GM12873 (cell line): ENCODE results near the gene PRXL2B.

ENCODE experiments used
- TF ChIP-seq, protein P1 (sequence below): IDR thresholded peaks from 2 replicates; pipeline ENCODE4 v1.5.1; 2012; ENCODE audit warnings: low read depth, mild to moderate bottlenecking, moderate library complexity, low read length, control low read depth; ENCODE audit not compliant: insufficient read depth; ENCODE audit errors: missing control alignments

Gene PRXL2B

DNA sequence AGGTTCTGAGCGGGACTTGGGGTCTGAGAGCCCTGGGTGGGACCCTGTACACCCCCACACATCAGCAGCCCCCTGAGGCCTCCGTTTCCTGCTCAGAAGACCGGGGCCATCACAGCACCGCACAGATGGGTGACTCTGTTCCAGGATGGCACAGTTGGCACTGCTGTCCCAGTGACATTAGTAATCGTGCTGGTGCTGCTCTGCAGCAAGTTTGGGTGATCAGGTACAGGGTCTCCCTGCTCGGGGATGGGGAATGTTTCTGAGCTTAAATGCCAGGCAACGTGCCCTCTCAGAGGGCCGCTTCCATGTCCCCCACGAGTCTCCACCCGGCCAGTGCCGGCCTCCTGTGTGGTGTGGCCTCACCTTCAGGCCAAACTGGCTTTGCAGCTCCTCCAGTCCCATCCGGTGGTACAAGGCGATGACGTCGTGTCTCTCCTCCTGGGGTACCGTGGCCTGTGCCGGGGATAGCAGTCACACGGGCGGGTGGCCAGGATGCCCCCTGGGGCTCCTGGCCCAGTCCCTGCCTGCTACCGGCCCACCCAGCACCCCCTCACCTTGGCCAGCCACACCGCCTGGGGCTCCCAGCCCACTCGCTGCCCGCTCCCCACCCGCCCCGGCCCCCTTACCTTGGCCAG lies 17.1 kb downstream of the PRXL2B start:
- TF ChIP-seq, protein P1, sequence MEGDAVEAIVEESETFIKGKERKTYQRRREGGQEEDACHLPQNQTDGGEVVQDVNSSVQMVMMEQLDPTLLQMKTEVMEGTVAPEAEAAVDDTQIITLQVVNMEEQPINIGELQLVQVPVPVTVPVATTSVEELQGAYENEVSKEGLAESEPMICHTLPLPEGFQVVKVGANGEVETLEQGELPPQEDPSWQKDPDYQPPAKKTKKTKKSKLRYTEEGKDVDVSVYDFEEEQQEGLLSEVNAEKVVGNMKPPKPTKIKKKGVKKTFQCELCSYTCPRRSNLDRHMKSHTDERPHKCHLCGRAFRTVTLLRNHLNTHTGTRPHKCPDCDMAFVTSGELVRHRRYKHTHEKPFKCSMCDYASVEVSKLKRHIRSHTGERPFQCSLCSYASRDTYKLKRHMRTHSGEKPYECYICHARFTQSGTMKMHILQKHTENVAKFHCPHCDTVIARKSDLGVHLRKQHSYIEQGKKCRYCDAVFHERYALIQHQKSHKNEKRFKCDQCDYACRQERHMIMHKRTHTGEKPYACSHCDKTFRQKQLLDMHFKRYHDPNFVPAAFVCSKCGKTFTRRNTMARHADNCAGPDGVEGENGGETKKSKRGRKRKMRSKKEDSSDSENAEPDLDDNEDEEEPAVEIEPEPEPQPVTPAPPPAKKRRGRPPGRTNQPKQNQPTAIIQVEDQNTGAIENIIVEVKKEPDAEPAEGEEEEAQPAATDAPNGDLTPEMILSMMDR = no peak

DNA sequence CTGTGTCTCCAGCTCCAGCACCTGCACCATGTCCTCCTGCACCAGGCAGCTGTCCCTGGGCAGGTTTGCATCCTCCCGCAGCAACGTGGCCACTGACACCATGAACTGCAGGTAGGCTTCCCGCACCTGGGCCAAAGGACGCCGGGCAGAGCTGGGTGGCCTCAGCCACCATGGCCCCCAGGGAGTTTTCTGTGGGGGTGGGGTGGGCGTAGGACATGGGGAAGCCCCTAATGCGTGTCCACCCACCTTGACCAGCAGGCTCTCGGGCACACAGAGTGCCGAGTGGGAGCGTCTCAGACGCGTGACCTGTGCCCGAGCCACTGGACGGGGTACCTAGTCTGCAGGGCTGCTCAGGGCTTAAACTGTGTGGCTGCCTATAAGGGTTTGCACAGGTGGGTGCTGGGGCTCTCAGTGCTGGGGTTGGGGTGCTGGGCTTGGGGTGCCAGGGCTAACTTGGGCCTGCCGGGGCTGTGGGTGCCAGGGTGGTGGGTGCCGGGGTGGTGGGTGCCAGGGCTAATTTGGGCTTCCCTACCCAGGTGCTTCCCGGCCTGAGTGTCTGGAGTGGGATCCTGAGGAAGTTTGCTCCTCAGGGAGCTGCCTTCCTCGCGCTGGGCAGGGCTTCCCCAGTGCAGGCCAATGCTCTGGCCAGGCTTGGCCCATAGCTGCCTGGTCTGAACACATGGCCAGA lies 17.7 kb downstream of the PRXL2B start:
- TF ChIP-seq, protein P1 = no peak

DNA sequence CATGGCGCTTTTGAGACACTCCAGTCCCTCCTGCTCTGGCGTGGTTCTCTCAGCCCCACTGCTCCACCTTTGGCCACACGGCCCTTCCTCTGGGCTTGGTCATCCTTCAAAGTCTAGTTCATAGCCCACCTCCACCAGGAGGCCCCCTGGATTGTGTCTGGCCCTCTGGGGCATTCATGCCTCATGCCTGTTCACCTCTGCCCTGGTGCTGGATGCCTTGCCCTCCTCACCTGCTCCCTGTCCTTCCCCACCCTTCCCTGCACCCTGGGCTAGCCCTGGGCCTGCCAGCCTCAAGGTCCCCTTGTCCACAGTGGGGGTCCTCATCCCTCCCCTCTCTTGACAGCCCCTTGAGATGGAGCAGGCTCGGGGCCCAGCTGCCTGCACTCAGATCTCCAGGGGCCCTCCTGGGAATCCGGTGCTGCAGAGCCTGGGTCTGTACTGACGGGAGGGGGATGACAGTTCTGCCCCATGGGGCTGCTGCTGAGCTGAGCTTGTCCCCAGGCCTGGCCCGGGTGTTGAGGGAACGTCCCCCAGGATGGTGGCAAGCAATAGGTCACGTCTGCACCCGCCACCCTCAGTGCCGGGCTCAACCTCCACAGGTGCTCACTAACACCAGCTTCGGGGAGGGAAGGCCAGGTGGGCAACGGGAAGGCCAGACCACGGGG lies 18.4 kb downstream of the PRXL2B start:
- TF ChIP-seq, protein P1 = no peak

DNA sequence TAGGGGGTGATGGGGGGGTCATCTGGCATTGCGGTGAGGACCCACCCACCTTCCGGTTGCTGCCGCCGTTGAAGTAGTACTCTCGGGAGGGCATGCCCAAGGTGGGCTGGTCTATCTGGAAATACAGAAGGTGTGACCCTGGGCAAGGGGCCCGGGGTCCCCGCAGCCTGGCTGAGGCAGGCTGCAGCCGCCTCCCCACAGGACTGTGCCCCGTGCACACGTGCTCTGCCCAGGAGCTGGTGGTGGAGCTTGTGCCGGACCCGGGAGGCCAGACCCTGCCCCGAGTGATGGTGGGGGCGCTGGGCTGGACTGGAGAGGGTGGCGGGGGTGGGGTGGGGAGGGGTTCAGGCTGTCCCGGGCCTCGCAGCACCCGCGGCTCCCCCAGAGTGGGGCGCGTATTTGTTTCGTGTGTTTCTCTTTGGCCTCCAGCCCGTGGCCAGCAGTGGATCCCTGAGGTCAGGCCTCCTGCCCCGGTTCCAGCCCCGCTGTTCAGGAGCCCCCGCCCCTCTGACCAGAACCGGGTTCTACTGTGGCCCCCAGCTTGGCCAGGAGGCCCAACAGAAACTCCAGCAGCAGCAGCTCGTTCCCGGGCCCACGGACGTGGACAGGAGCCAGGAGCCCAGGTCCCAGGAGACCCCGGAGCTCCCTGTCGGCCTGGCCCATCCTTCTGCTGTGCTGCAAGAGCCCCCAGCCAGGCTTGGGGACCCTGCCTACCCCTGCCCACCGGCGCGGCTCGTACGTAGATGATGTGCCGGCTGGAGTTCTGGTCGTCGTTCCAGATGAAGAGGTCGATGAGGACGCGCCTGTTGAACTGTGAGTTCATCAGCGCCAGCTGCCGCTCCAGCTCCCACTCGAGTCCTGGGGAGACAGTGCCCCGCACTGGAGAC lies 19.2 kb downstream of the PRXL2B start:
- TF ChIP-seq, protein P1 = no peak

DNA sequence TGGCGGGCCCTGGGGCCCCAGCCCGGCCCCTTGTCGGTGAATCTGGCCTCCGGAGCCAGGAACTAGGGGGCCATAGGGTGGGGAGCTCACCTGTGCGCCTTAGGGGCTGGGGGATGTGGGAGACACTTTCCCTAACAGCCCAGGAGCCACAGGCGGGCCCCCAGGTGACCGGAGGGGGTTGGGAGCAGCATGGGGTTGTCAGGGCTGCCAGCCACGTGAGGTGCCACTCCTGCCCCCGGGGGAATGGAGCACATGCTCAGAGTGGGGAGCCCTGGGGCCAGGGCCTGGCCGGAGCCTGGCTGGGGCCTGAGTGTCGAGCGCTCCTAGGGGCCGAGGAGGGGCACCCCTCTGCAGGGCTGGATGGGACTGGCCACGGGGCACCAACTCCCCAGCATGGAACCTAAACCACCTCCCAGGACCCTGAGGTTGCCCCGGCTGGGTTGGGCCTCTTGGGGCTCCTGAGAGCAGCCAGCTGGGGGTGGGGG lies 19.9 kb downstream of the PRXL2B start:
- TF ChIP-seq, protein P1 = no peak

DNA sequence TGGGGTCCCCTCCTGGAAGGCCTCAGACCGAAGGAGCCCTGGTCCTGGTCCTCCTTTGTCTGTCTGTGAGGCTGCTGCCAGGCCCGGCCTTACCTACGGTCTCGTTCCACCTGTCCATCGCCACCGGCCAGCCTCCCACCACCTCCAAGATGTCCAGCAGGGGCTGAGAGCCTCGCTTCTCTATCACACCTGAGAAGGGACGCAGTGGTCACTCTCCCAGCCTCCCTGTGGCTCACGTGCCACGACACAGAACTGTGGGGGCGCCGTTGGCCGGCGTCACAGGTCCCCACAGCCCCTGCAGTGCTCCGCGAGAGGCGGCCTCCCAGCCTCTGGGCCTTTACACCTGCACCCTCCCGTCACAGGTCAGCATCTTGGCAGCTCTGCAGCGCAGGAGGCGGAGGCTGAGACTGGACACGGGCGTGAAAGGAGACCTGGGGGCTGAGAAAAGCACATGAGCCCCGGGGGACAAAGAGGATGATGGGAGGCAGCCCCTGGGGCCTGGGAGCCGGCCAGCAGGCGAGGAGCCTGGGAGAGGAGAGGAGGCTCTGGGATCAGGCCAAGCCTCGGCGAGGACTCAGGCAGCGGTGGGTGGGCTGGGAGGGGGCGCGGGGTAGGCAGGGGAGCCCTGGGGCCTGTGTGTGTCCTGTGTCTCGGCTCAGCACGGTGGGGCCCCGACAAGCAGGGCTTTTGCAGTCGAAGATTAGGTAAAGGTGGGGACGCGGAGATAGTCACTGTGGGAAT lies 20.5 kb downstream of the PRXL2B start:
- TF ChIP-seq, protein P1 = no peak
